ENCODE results near the gene GCNT3. TPM values are rescaled to one million over a fixed set of nuclear protein-coding genes. Genes with fewer than 3 reads are reported as not detected.

Gene GCNT3
- total RNA-seq, 1 donor from 2014 or later: 1.1 TPM

GRCh38 chr15:59591356-59591755 lies 20.2 kb upstream of the GCNT3 start:
- DNase-seq (no peak), ATAC-seq (no peak)
- H3K27me3 ChIP-seq: no peaks in the 10 kb centered on the region
- H3K36me3 ChIP-seq: no peaks in the 10 kb centered on the region
- no peak overlapping the region for H3K27ac ChIP-seq
- no peaks in the 10 kb centered on the region for H3K9me3 ChIP-seq
- no peaks in the 10 kb centered on the region for H3K4me1 ChIP-seq
- intact Hi-C loops (cut with DNase I): no loop called here
- no peak for TF ChIP-seq CTCF (IDR thresholded peaks at IDR 0.05)
- no peak overlapping the region for H3K4me3 ChIP-seq

- no peak for DNase-seq
- Histone ChIP-seq H3K9me3 (no peaks in the 10 kb centered on the region), H3K27ac (no peak overlapping the region), H3K4me3 (no peak overlapping the region), H3K27me3 (no peaks in the 10 kb centered on the region), H3K36me3 (no peaks in the 10 kb centered on the region), H3K4me1 (no peaks in the 10 kb centered on the region)
- no peak for TF ChIP-seq CTCF (IDR thresholded peaks at IDR 0.05)
- ATAC-seq: peak; percentile 27
- intact Hi-C loops (cut with DNase I): no loop called here
Observed at GRCh38 chr15:59594493-59594942, 17.1 kb upstream of the GCNT3 start.

- intact Hi-C loops (cut with DNase I): no loop called here
- H3K9me3 ChIP-seq: no peaks in the 10 kb centered on the region
- no peak for TF ChIP-seq CTCF (IDR thresholded peaks at IDR 0.05)
- H3K4me3 ChIP-seq: no peak overlapping the region
- DNase-seq (no peak), ATAC-seq (no peak)
- no peaks in the 10 kb centered on the region for H3K27me3 ChIP-seq
- H3K36me3 ChIP-seq: no peaks in the 10 kb centered on the region
- no peak overlapping the region for H3K27ac ChIP-seq
- no peaks in the 10 kb centered on the region for H3K4me1 ChIP-seq
Observed at GRCh38 chr15:59594991-59595390, 16.6 kb upstream of the GCNT3 start.

- no peak for ATAC-seq
- H3K27ac ChIP-seq: no peak overlapping the region
- H3K9me3 ChIP-seq: no peaks in the 10 kb centered on the region
- H3K4me3 ChIP-seq: no peak overlapping the region
- H3K4me1 ChIP-seq: no peaks in the 10 kb centered on the region
- DNase-seq: no peak
- no peaks in the 10 kb centered on the region for H3K36me3 ChIP-seq
- intact Hi-C loops (cut with DNase I): no loop called here
- no peak for TF ChIP-seq CTCF (IDR thresholded peaks at IDR 0.05)
- H3K27me3 ChIP-seq: no peaks in the 10 kb centered on the region
Observed at GRCh38 chr15:59595434-59595915, 16.1 kb upstream of the GCNT3 start.

GRCh38 chr15:59596640-59597039 lies 14.9 kb upstream of the GCNT3 start:
- H3K36me3 ChIP-seq: no peaks in the 10 kb centered on the region
- H3K27ac ChIP-seq: no peak overlapping the region
- DNase-seq: no peak
- no peak for TF ChIP-seq CTCF (IDR thresholded peaks at IDR 0.05)
- no peaks in the 10 kb centered on the region for H3K9me3 ChIP-seq
- no peaks in the 10 kb centered on the region for H3K27me3 ChIP-seq
- ATAC-seq: no peak
- no peak overlapping the region for H3K4me3 ChIP-seq
- no peaks in the 10 kb centered on the region for H3K4me1 ChIP-seq
- intact Hi-C loops (cut with DNase I): no loop called here

- H3K9me3 ChIP-seq: no peaks in the 10 kb centered on the region
- no peak overlapping the region for H3K4me3 ChIP-seq
- no peak overlapping the region for H3K27ac ChIP-seq
- no peak for TF ChIP-seq CTCF (IDR thresholded peaks at IDR 0.05)
- no peaks in the 10 kb centered on the region for H3K27me3 ChIP-seq
- H3K4me1 ChIP-seq: no peaks in the 10 kb centered on the region
- H3K36me3 ChIP-seq: no peaks in the 10 kb centered on the region
- intact Hi-C loops (cut with DNase I): no loop called here
- DNase-seq (no peak), ATAC-seq (no peak)
Observed at GRCh38 chr15:59598461-59598860, 13.1 kb upstream of the GCNT3 start.
